A549 treated with AZD9567 at 1 μM for 4 hours (cell line): ENCODE results near the gene PRSS50. TPM values are rescaled to one million over a fixed set of nuclear protein-coding genes. Genes with fewer than 3 reads are reported as not detected.

Experiments
- total RNA-seq: library from RNA; stranded (reverse); fragments of 200-300 nt; extraction: Qiagen RNA extraction; gene quantifications from 5 replicates; pipeline ENCODE4 v1.2.3, GENCODE V29; 2022; ENCODE audit not compliant: insufficient read depth

Gene PRSS50, protein sequence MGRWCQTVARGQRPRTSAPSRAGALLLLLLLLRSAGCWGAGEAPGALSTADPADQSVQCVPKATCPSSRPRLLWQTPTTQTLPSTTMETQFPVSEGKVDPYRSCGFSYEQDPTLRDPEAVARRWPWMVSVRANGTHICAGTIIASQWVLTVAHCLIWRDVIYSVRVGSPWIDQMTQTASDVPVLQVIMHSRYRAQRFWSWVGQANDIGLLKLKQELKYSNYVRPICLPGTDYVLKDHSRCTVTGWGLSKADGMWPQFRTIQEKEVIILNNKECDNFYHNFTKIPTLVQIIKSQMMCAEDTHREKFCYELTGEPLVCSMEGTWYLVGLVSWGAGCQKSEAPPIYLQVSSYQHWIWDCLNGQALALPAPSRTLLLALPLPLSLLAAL
- not detected in 5 replicates for total RNA-seq

DNA sequence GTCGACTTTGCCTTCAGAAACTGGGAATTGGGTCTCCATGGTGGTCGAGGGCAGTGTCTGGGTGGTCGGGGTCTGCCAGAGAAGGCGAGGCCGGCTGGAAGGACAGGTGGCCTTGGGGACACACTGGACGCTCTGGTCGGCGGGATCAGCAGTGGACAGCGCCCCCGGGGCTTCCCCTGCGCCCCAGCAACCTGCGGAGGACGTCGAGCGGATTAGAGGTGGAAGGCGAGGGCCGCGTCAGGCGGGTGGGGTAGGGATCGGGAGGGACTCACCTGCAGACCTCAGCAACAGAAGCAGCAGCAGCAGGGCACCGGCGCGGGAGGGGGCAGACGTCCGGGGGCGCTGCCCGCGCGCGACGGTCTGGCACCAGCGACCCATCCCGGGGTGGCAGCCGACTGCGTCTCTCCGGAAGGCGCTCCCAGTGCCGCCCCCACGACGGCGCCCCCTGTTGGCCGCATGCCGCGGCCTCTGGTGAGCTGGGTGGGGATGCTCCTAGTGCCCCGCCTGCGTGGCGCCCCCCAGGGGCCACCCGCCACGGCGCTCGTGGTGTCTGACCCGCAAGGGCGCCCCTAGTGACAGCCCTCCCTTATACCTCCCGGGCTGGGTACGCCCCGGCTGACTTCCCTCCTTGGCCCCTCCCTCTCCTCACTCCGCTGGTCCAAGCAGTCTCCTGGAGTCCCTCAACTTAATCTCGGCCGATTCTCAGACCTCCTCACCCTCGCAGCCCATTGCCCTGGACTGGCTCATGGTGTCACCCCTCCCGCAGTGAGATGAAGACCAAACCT, at the start of gene PRSS50:
Gene PRSS50, minus strand, starts transcription at position 423 of the 785 bp plus-strand sequence. Its CDS starts 45 bp downstream, at position 378.

DNA sequence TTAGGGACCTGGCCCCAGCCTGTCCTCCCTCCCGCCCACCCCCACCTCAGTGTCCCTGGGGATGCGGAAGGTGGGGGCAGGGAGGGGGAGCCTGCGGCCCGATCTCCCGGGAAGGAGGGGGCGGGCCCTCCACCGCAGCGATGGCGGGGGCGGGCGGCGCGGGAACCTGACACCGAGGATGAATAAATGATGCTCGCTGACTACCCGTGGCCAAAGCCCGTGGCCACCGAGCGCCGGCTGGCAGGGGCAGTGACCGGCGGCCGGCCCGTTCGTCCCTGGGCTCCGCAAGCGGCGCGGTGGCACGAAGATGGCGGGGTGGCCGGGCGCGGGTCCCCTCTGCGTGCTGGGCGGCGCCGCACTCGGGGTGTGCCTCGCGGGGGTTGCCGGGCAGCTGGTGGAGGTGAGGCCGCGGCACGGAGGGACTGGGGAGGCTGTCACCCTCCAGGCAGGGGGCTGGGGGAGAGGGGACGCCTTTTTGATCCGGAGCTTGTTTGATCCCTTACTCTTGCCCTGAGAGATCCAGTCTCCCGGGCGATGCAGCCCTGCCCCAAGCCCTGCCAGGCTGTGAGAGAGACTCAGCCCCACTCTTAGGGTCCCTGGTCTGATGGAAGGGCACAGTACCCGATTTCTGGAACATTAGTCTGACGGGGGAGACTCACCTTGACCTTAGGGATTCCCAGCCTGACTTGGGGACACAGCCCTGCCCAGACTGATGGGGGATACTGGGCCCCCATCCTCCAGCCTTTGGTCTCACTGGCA, 16.3 kb downstream of the PRSS50 start, which contains the start of gene TMIE:
Gene TMIE, plus strand, starts transcription at position 212 of the 759 bp plus-strand sequence. Its CDS starts 96 bp downstream, at position 308.

DNA sequence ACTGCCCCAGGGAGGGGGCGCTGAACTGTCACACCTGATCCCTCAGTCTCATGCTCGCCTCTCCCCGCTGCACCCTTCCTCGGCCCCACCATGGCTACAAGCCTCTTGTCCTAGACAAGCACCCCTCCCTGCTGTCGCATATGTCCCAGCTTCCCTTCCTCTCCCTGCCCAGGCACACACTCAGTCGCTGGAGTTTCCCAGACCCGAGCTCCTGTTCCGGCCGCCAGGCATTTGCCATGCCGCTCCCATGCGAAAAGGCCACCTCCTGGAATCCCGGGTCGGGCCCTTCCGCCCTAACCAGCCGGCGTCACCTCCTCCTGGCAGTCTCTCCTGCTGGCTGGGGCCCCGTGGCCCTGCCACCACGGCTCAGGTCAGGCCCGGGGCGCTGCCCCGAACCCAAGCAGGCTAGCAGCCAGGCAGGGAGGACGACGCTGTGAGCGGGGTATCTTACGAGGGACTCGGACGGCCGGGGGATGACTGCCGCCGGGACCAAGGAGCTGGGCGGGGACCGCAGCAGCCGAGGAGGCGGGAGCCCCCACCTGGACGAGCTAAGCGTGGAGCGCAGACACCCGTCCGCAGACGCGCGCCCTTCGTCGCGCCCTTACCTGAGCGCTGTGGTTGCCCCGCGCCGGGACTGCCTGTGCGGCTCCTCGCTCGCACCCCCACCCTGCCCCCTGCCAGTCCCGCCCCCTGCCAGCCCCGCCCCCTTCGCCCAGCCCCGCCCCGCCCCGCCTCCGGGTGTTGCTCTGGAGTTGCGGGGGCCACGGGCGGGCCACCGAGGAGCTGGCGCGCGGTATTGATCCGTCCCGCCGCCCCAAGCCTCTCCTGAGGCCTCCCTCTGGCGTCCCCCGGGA, 24.4 kb downstream of the PRSS50 start, which contains the start of gene ALS2CL:
Gene ALS2CL, minus strand, starts transcription at position 642 of the 854 bp plus-strand sequence. CDS start 4,239 bp downstream, outside the sequence.

Other genes with a start within 250 kb of the PRSS50 start
- not detected in 5 replicates for gene RTP3, start 219.9 kb downstream of the PRSS50 start, total RNA-seq
- 0.01 TPM in 1 of 5 replicates, not detected in the others for gene LRRC2, start 151.6 kb downstream of the PRSS50 start, total RNA-seq
- gene FAM240A, start 105.3 kb downstream of the PRSS50 start, total RNA-seq, result not detected in 5 replicates
- 6.9 to 9.9 TPM (median 8.0 TPM) in 5 replicates for gene ALS2CL, start 24.2 kb downstream of the PRSS50 start, total RNA-seq
- gene TMIE, start 16.5 kb downstream of the PRSS50 start, total RNA-seq, result 0.07 to 0.20 TPM (median 0.12 TPM) in 4 of 5 replicates, not detected in the other
- gene MYL3, start 145.6 kb upstream of the PRSS50 start, total RNA-seq, result not detected in 5 replicates
- gene PTH1R, start 159.9 kb upstream of the PRSS50 start, total RNA-seq, result 0.64 to 0.80 TPM (median 0.74 TPM) in 4 of 5 replicates, not detected in the other